HG03575 (cell line): ENCODE data around the gene ITCH.
"Not testable (repeated sequence)": the region's sequence is repeated elsewhere in the genome, so short reads cannot be mapped to it uniquely, and the experiment has no call there.

ENCODE experiments used
- ATAC-seq: cut with Tn5 transposase; IDR thresholded peaks from one replicate; pipeline ENCODE4 v1.9.1; 2021; ENCODE audit not compliant: unreplicated experiment, insufficient number of reproducible peaks, low FRiP score; ENCODE audit errors: extremely low read depth

ITCH gene

GRCh38 chr20:34404803-34405202 is 41.7 kb downstream of the ITCH start:
- ATAC-seq: no peak

- ATAC-seq: not testable (repeated sequence)
Measured at GRCh38 chr20:34405247-34405651, 42.2 kb downstream of the ITCH start.

- not testable (repeated sequence) for ATAC-seq
Measured at GRCh38 chr20:34405942-34406341, 42.9 kb downstream of the ITCH start.

- ATAC-seq: no peak
Measured at GRCh38 chr20:34407962-34408474, 44.9 kb downstream of the ITCH start.

GRCh38 chr20:34410336-34410735 is 47.3 kb downstream of the ITCH start:
- ATAC-seq: no peak

GRCh38 chr20:34412453-34412852 is 49.4 kb downstream of the ITCH start:
- ATAC-seq: no peak

GRCh38 chr20:34414525-34414924 is 51.5 kb downstream of the ITCH start:
- ATAC-seq: not testable (repeated sequence)

GRCh38 chr20:34415079-34415478 is 52.0 kb downstream of the ITCH start:
- ATAC-seq: no peak

GRCh38 chr20:34420146-34420545 is 57.1 kb downstream of the ITCH start:
- ATAC-seq: no peak

GRCh38 chr20:34420975-34421374 is 57.9 kb downstream of the ITCH start:
- no peak for ATAC-seq

- ATAC-seq: no peak
Measured at GRCh38 chr20:34421766-34422466, 58.8 kb downstream of the ITCH start.

GRCh38 chr20:34425032-34425690 is 62.1 kb downstream of the ITCH start:
- not testable (repeated sequence) for ATAC-seq

GRCh38 chr20:34426026-34426425 is 63.0 kb downstream of the ITCH start:
- ATAC-seq: no peak

GRCh38 chr20:34427331-34427730 is 64.3 kb downstream of the ITCH start:
- ATAC-seq: no peak

GRCh38 chr20:34427784-34428183 is 64.7 kb downstream of the ITCH start:
- ATAC-seq: no peak

- ATAC-seq: no peak
Measured at GRCh38 chr20:34431168-34431567, 68.1 kb downstream of the ITCH start.

GRCh38 chr20:34432663-34433062 is 69.6 kb downstream of the ITCH start:
- ATAC-seq: not testable (repeated sequence)

GRCh38 chr20:34433391-34433790 is 70.3 kb downstream of the ITCH start:
- no peak for ATAC-seq

- no peak for ATAC-seq
Measured at GRCh38 chr20:34435589-34435988, 72.5 kb downstream of the ITCH start.

- no peak for ATAC-seq
Measured at GRCh38 chr20:34437330-34437986, 74.4 kb downstream of the ITCH start.
